Activated naive CD8-positive, alpha-beta T cell (primary cell): Measurements from ENCODE around the gene FTCD.
A peak's percentile ranks its signal among the peaks of the same experiment; 100 is the strongest.
"Not testable (repeated sequence)": the region's sequence is repeated elsewhere in the genome, so short reads cannot be mapped to it uniquely, and the experiment has no call there.

ENCODE experiments used
- H3K27ac Mint-ChIP-seq: one replicate; pipeline ENCODE4 v1.8.0; 2021; ENCODE audit warnings: mixed read lengths
- H3K27me3 Mint-ChIP-seq: one replicate; pipeline ENCODE4 v1.8.0; 2021; ENCODE audit warnings: mixed read lengths
- H3K36me3 Mint-ChIP-seq: one replicate; pipeline ENCODE4 v1.8.0; 2021; ENCODE audit warnings: mixed read lengths
- H3K4me1 Mint-ChIP-seq: one replicate; pipeline ENCODE4 v1.8.0; 2021; ENCODE audit warnings: low read depth, mixed read lengths
- H3K4me3 Mint-ChIP-seq: one replicate; pipeline ENCODE4 v1.8.0; 2021; ENCODE audit warnings: mild to moderate bottlenecking, mixed read lengths
- H3K9me3 Mint-ChIP-seq: one replicate; pipeline ENCODE4 v1.8.0; 2021; ENCODE audit warnings: low read depth, mixed read lengths

The FTCD gene

GRCh38 chr21:46153247-46154154, 1.9 kb downstream of the FTCD start:
- no peaks in the 10 kb centered on the region for H3K4me1 Mint-ChIP-seq
- H3K27me3 Mint-ChIP-seq: no peaks in the 10 kb centered on the region
- H3K27ac Mint-ChIP-seq: no peak overlapping the region
- no peaks in the 10 kb centered on the region for H3K9me3 Mint-ChIP-seq
- H3K4me3 Mint-ChIP-seq: no peak overlapping the region
- no peaks in the 10 kb centered on the region for H3K36me3 Mint-ChIP-seq

- H3K36me3 Mint-ChIP-seq: no peaks in the 10 kb centered on the region
- H3K27me3 Mint-ChIP-seq: no peaks in the 10 kb centered on the region
- H3K9me3 Mint-ChIP-seq: no peaks in the 10 kb centered on the region
- H3K4me3 Mint-ChIP-seq: no peak overlapping the region
- H3K4me1 Mint-ChIP-seq: no peaks in the 10 kb centered on the region
- H3K27ac Mint-ChIP-seq: no peak overlapping the region
These were observed 2.5 kb downstream of the FTCD start for GRCh38 chr21:46152927-46153246.

- Mint-ChIP-seq H3K27me3 (no peaks in the 10 kb centered on the region), H3K27ac (no peak overlapping the region), H3K4me1 (no peaks in the 10 kb centered on the region), H3K9me3 (no peaks in the 10 kb centered on the region), H3K4me3 (no peak overlapping the region), H3K36me3 (no peaks in the 10 kb centered on the region)
These were observed 3.1 kb downstream of the FTCD start for GRCh38 chr21:46151989-46152926.

- peaks cover 2% of the 10 kb centered on the region for H3K4me1 Mint-ChIP-seq
- no peaks in the 10 kb centered on the region for H3K9me3 Mint-ChIP-seq
- H3K27ac Mint-ChIP-seq: no peak overlapping the region
- H3K36me3 Mint-ChIP-seq: no peaks in the 10 kb centered on the region
- no peaks in the 10 kb centered on the region for H3K27me3 Mint-ChIP-seq
- no peak overlapping the region for H3K4me3 Mint-ChIP-seq
These were observed 4.0 kb downstream of the FTCD start for GRCh38 chr21:46151261-46151988.

- H3K4me1 Mint-ChIP-seq: peaks cover 2% of the 10 kb centered on the region
- no peak overlapping the region for H3K4me3 Mint-ChIP-seq
- H3K36me3 Mint-ChIP-seq: no peaks in the 10 kb centered on the region
- no peaks in the 10 kb centered on the region for H3K27me3 Mint-ChIP-seq
- no peak overlapping the region for H3K27ac Mint-ChIP-seq
- no peaks in the 10 kb centered on the region for H3K9me3 Mint-ChIP-seq
These were observed 4.8 kb downstream of the FTCD start for GRCh38 chr21:46150491-46151121.

GRCh38 chr21:46150073-46150472, 5.3 kb downstream of the FTCD start:
- Mint-ChIP-seq H3K27ac (no peak overlapping the region), H3K4me1 (peaks cover 2% of the 10 kb centered on the region), H3K36me3 (no peaks in the 10 kb centered on the region), H3K27me3 (no peaks in the 10 kb centered on the region), H3K9me3 (no peaks in the 10 kb centered on the region), H3K4me3 (no peak overlapping the region)

- peaks cover 4% of the 10 kb centered on the region for H3K4me1 Mint-ChIP-seq
- H3K9me3 Mint-ChIP-seq: no peaks in the 10 kb centered on the region
- no peak overlapping the region for H3K4me3 Mint-ChIP-seq
- H3K27ac Mint-ChIP-seq: no peak overlapping the region
- H3K36me3 Mint-ChIP-seq: no peaks in the 10 kb centered on the region
- H3K27me3 Mint-ChIP-seq: no peaks in the 10 kb centered on the region
These were observed 6.0 kb downstream of the FTCD start for GRCh38 chr21:46149205-46149901.

GRCh38 chr21:46148106-46148505, 7.3 kb downstream of the FTCD start:
- H3K4me1 Mint-ChIP-seq: peaks cover 12% of the 10 kb centered on the region
- H3K36me3 Mint-ChIP-seq: no peaks in the 10 kb centered on the region
- no peaks in the 10 kb centered on the region for H3K9me3 Mint-ChIP-seq
- no peak overlapping the region for H3K27ac Mint-ChIP-seq
- no peak overlapping the region for H3K4me3 Mint-ChIP-seq
- H3K27me3 Mint-ChIP-seq: no peaks in the 10 kb centered on the region

- not testable (repeated sequence) for H3K27me3 Mint-ChIP-seq, H3K4me3 Mint-ChIP-seq, H3K9me3 Mint-ChIP-seq, H3K27ac Mint-ChIP-seq, H3K36me3 Mint-ChIP-seq
- H3K4me1 Mint-ChIP-seq: peaks cover 14% of the 10 kb centered on the region
These were observed 8.0 kb downstream of the FTCD start for GRCh38 chr21:46147429-46147828.

- no peak overlapping the region for H3K4me3 Mint-ChIP-seq
- peaks cover 14% of the 10 kb centered on the region for H3K4me1 Mint-ChIP-seq
- H3K27me3 Mint-ChIP-seq: no peaks in the 10 kb centered on the region
- H3K36me3 Mint-ChIP-seq: no peaks in the 10 kb centered on the region
- no peak overlapping the region for H3K27ac Mint-ChIP-seq
- H3K9me3 Mint-ChIP-seq: no peaks in the 10 kb centered on the region
These were observed 8.5 kb downstream of the FTCD start for GRCh38 chr21:46146856-46147255.

- no peaks in the 10 kb centered on the region for H3K27me3 Mint-ChIP-seq
- H3K4me3 Mint-ChIP-seq: no peak overlapping the region
- peaks cover 16% of the 10 kb centered on the region for H3K4me1 Mint-ChIP-seq
- no peaks in the 10 kb centered on the region for H3K9me3 Mint-ChIP-seq
- no peak overlapping the region for H3K27ac Mint-ChIP-seq
- H3K36me3 Mint-ChIP-seq: no peaks in the 10 kb centered on the region
These were observed 9.3 kb downstream of the FTCD start for GRCh38 chr21:46145840-46146691.

GRCh38 chr21:46145159-46145839, 10.1 kb downstream of the FTCD start:
- H3K27ac Mint-ChIP-seq: no peak overlapping the region
- peaks cover 16% of the 10 kb centered on the region for H3K4me1 Mint-ChIP-seq
- H3K9me3 Mint-ChIP-seq: no peaks in the 10 kb centered on the region
- H3K4me3 Mint-ChIP-seq: no peak overlapping the region
- H3K36me3 Mint-ChIP-seq: no peaks in the 10 kb centered on the region
- H3K27me3 Mint-ChIP-seq: no peaks in the 10 kb centered on the region

- Mint-ChIP-seq H3K4me3 (peak overlapping the region; percentile 28), H3K27ac (no peak overlapping the region), H3K9me3 (no peaks in the 10 kb centered on the region), H3K27me3 (no peaks in the 10 kb centered on the region), H3K4me1 (peaks cover 16% of the 10 kb centered on the region), H3K36me3 (no peaks in the 10 kb centered on the region)
These were observed 10.8 kb downstream of the FTCD start for GRCh38 chr21:46144464-46145070.
